Measurements from ENCODE around the gene MRPS15.

MRPS15 gene

GRCh38 chr1:36420409-36420808, 43.8 kb downstream of the MRPS15 start:
- peaks cover 6% of the 10 kb centered on the region for H3K4me1 ChIP-seq (ENCODE audit: control insufficient read depth, insufficient read depth, low read length, unreplicated experiment)
- H3K36me3 ChIP-seq (ENCODE audit: insufficient read depth, low read length) = no peaks in the 10 kb centered on the region
- H2AFZ ChIP-seq (ENCODE audit: low read length, unreplicated experiment) = peak overlapping the region; percentile 5
- no peaks in the 10 kb centered on the region for H3K79me2 ChIP-seq (ENCODE audit: control insufficient read depth, insufficient read depth, low read length, unreplicated experiment)
- no peak overlapping the region for H3K27ac ChIP-seq (ENCODE audit: low read depth, low read length)
- no peaks in the 10 kb centered on the region for H3K27me3 ChIP-seq (ENCODE audit: insufficient read depth, low read length)
- H3K4me3 ChIP-seq (ENCODE audit: low read depth, low read length) = no peak overlapping the region

- Histone ChIP-seq H3K79me2 (ENCODE audit: control insufficient read depth, insufficient read depth, low read length, unreplicated experiment) (no peaks in the 10 kb centered on the region), H3K27me3 (ENCODE audit: insufficient read depth, low read length) (no peaks in the 10 kb centered on the region), H3K4me1 (ENCODE audit: control insufficient read depth, insufficient read depth, low read length, unreplicated experiment) (peaks cover 6% of the 10 kb centered on the region), H3K36me3 (ENCODE audit: insufficient read depth, low read length) (no peaks in the 10 kb centered on the region), H3K4me3 (ENCODE audit: low read depth, low read length) (no peak overlapping the region), H3K27ac (ENCODE audit: low read depth, low read length) (no peak overlapping the region), H2AFZ (ENCODE audit: low read length, unreplicated experiment) (no peak overlapping the region)
These were observed 44.6 kb downstream of the MRPS15 start for GRCh38 chr1:36419569-36419968.

- peaks cover 6% of the 10 kb centered on the region for H3K4me1 ChIP-seq (ENCODE audit: control insufficient read depth, insufficient read depth, low read length, unreplicated experiment)
These were observed 45.0 kb downstream of the MRPS15 start for GRCh38 chr1:36419140-36419539.

GRCh38 chr1:36417931-36418330, 46.3 kb downstream of the MRPS15 start:
- Histone ChIP-seq H3K4me1 (ENCODE audit: control insufficient read depth, insufficient read depth, low read length, unreplicated experiment) (peaks cover 6% of the 10 kb centered on the region), H3K4me3 (ENCODE audit: low read depth, low read length) (no peak overlapping the region), H2AFZ (ENCODE audit: low read length, unreplicated experiment) (no peak overlapping the region), H3K36me3 (ENCODE audit: insufficient read depth, low read length) (no peaks in the 10 kb centered on the region), H3K79me2 (ENCODE audit: control insufficient read depth, insufficient read depth, low read length, unreplicated experiment) (no peaks in the 10 kb centered on the region), H3K27ac (ENCODE audit: low read depth, low read length) (no peak overlapping the region), H3K27me3 (ENCODE audit: insufficient read depth, low read length) (no peaks in the 10 kb centered on the region)

More at GRCh38 chr1:36419140-36419539, 45.0 kb downstream of the MRPS15 start:
- Histone ChIP-seq H3K27me3 (ENCODE audit: insufficient read depth, low read length) (no peaks in the 10 kb centered on the region), H2AFZ (ENCODE audit: low read length, unreplicated experiment) (no peak overlapping the region), H3K27ac (ENCODE audit: low read depth, low read length) (no peak overlapping the region), H3K79me2 (ENCODE audit: control insufficient read depth, insufficient read depth, low read length, unreplicated experiment) (no peaks in the 10 kb centered on the region), H3K36me3 (ENCODE audit: insufficient read depth, low read length) (no peaks in the 10 kb centered on the region), H3K4me3 (ENCODE audit: low read depth, low read length) (no peak overlapping the region)

GRCh38 chr1:36415661-36416326, 48.4 kb downstream of the MRPS15 start:
- Histone ChIP-seq H3K79me2 (ENCODE audit: control insufficient read depth, insufficient read depth, low read length, unreplicated experiment) (no peaks in the 10 kb centered on the region), H2AFZ (ENCODE audit: low read length, unreplicated experiment) (no peak overlapping the region), H3K4me3 (ENCODE audit: low read depth, low read length) (no peak overlapping the region), H3K27me3 (ENCODE audit: insufficient read depth, low read length) (no peaks in the 10 kb centered on the region), H3K27ac (ENCODE audit: low read depth, low read length) (no peak overlapping the region), H3K4me1 (ENCODE audit: control insufficient read depth, insufficient read depth, low read length, unreplicated experiment) (peaks cover 9% of the 10 kb centered on the region), H3K36me3 (ENCODE audit: insufficient read depth, low read length) (no peaks in the 10 kb centered on the region)

- Histone ChIP-seq H3K4me3 (ENCODE audit: low read depth, low read length) (no peak overlapping the region), H2AFZ (ENCODE audit: low read length, unreplicated experiment) (no peak overlapping the region), H3K27ac (ENCODE audit: low read depth, low read length) (no peak overlapping the region), H3K36me3 (ENCODE audit: insufficient read depth, low read length) (no peaks in the 10 kb centered on the region), H3K4me1 (ENCODE audit: control insufficient read depth, insufficient read depth, low read length, unreplicated experiment) (peaks cover 3% of the 10 kb centered on the region), H3K27me3 (ENCODE audit: insufficient read depth, low read length) (no peaks in the 10 kb centered on the region), H3K79me2 (ENCODE audit: control insufficient read depth, insufficient read depth, low read length, unreplicated experiment) (no peaks in the 10 kb centered on the region)
These were observed 49.8 kb downstream of the MRPS15 start for GRCh38 chr1:36414384-36414783.

GRCh38 chr1:36411674-36412648, 52.2 kb downstream of the MRPS15 start:
- no peak overlapping the region for H2AFZ ChIP-seq (ENCODE audit: low read length, unreplicated experiment)

GRCh38 chr1:36408479-36408878, 55.7 kb downstream of the MRPS15 start:
- H3K79me2 ChIP-seq (ENCODE audit: control insufficient read depth, insufficient read depth, low read length, unreplicated experiment) = no peaks in the 10 kb centered on the region
- peaks cover 8% of the 10 kb centered on the region for H3K4me1 ChIP-seq (ENCODE audit: control insufficient read depth, insufficient read depth, low read length, unreplicated experiment)
- no peaks in the 10 kb centered on the region for H3K27me3 ChIP-seq (ENCODE audit: insufficient read depth, low read length)
- H3K4me3 ChIP-seq (ENCODE audit: low read depth, low read length) = no peak overlapping the region
- no peaks in the 10 kb centered on the region for H3K36me3 ChIP-seq (ENCODE audit: insufficient read depth, low read length)
- H2AFZ ChIP-seq (ENCODE audit: low read length, unreplicated experiment) = peak overlapping the region; percentile 3
- H3K27ac ChIP-seq (ENCODE audit: low read depth, low read length) = no peak overlapping the region

More at GRCh38 chr1:36411674-36412648, 52.2 kb downstream of the MRPS15 start:
- Histone ChIP-seq H3K4me1 (ENCODE audit: control insufficient read depth, insufficient read depth, low read length, unreplicated experiment) (peaks cover 8% of the 10 kb centered on the region), H3K27ac (ENCODE audit: low read depth, low read length) (no peak overlapping the region), H3K4me3 (ENCODE audit: low read depth, low read length) (no peak overlapping the region), H3K27me3 (ENCODE audit: insufficient read depth, low read length) (no peaks in the 10 kb centered on the region), H3K36me3 (ENCODE audit: insufficient read depth, low read length) (no peaks in the 10 kb centered on the region), H3K79me2 (ENCODE audit: control insufficient read depth, insufficient read depth, low read length, unreplicated experiment) (no peaks in the 10 kb centered on the region)

GRCh38 chr1:36406440-36406839, 57.7 kb downstream of the MRPS15 start:
- no peak overlapping the region for H3K4me3 ChIP-seq (ENCODE audit: low read depth, low read length)
- H3K79me2 ChIP-seq (ENCODE audit: control insufficient read depth, insufficient read depth, low read length, unreplicated experiment) = no peaks in the 10 kb centered on the region
- no peak overlapping the region for H2AFZ ChIP-seq (ENCODE audit: low read length, unreplicated experiment)
- H3K4me1 ChIP-seq (ENCODE audit: control insufficient read depth, insufficient read depth, low read length, unreplicated experiment) = peaks cover 5% of the 10 kb centered on the region
- H3K27ac ChIP-seq (ENCODE audit: low read depth, low read length) = no peak overlapping the region
- no peaks in the 10 kb centered on the region for H3K36me3 ChIP-seq (ENCODE audit: insufficient read depth, low read length)
- H3K27me3 ChIP-seq (ENCODE audit: insufficient read depth, low read length) = no peaks in the 10 kb centered on the region

Measured in ACC112 (cell line).